Endothelial cell of umbilical vein (primary cell): ENCODE data around the gene MAN1A1. TPM values are rescaled to one million over a fixed set of nuclear protein-coding genes. Genes with fewer than 3 reads are reported as not detected.

ENCODE experiments used
- BruUV-seq: library from RNA; stranded (reverse); fragments of 400-500 nt; replicated peaks from 2 replicates; lab custom pipeline; 2021; lab: Mats Ljungman, UMichigan
- CTCF ChIA-PET: fragments of 300-600, 350-600 bp; sonication (Branson Sonifier 250); formaldehyde crosslinking; loops from one replicate; lab custom pipeline; 2021; ENCODE audit warnings: antibody characterized with exemption, inconsistent platforms; lab: Charles Lee
- POLR2A ChIA-PET: fragments of 300-600, 350-600 bp; sonication (Branson Sonifier 250); formaldehyde crosslinking; loops from one replicate; lab custom pipeline; 2021; ENCODE audit warnings: antibody characterized with exemption, inconsistent platforms; lab: Charles Lee
- DNase-seq: peaks from one replicate; pipeline ENCODE4 v3.0.0-alpha.2; 2011; ENCODE audit warnings: low read depth, low spot score
- FAIRE-seq: peaks from 2 replicates; lab custom pipeline; 2011; peaks lifted over from hg19 to GRCh38; lab: Jason Lieb, UNC
- H2AFZ ChIP-seq: 2 replicates; pipeline ENCODE4 v1.6.0; 2012; ENCODE audit warnings: low read depth, low read length, control low read depth, inconsistent platforms
- H3K27ac ChIP-seq: 2 replicates; pipeline ENCODE4 v1.5.1; 2011; ENCODE audit warnings: low read depth, mild to moderate bottlenecking, control low read depth, low read length, moderate library complexity; ENCODE audit not compliant: insufficient read depth
- H3K27me3 ChIP-seq, 2 experiments: 2 replicates each; pipeline versions ENCODE4 v1.6.0 to v1.6.1; 2011; ENCODE audit warnings: low read length in 2 of 2, mixed read lengths in 1 of 2; ENCODE audit not compliant: control insufficient read depth in 2 of 2, insufficient read depth in 2 of 2
- H3K36me3 ChIP-seq, 2 experiments: 2 replicates in 1 of 2; 3 replicates in 1 of 2; pipeline ENCODE4 v1.5.1; 2011; ENCODE audit warnings: low read length in 2 of 2, mild to moderate bottlenecking in 1 of 2, moderate library complexity in 1 of 2; ENCODE audit not compliant: control insufficient read depth in 2 of 2, insufficient read depth in 2 of 2; ENCODE audit errors: extremely low read depth in 1 of 2
- H3K4me1 ChIP-seq: 3 replicates; pipeline ENCODE4 v1.5.1; 2011; ENCODE audit warnings: mild to moderate bottlenecking, low read length; ENCODE audit not compliant: control insufficient read depth, insufficient read depth; ENCODE audit errors: extremely low read depth
- H3K4me2 ChIP-seq: 2 replicates; pipeline ENCODE4 v1.6.1; 2011; ENCODE audit warnings: low read length, control low read depth, mixed read lengths; ENCODE audit not compliant: insufficient read depth
- H3K4me3 ChIP-seq, 3 experiments: fragments of 200-600 bp in 1 of 3; sonication (generic), shearing (Covaris generic) in 1 of 3; replicated peaks in 1 of 3; 2 replicates each; pipeline ENCODE4 v1.5.1; 2011 to 2016; ENCODE audit warnings: control low read depth in 3 of 3, low read length in 3 of 3, mild to moderate bottlenecking in 2 of 3, inconsistent platforms in 1 of 3, low read depth in 1 of 3, moderate library complexity in 1 of 3; ENCODE audit not compliant: insufficient read depth in 1 of 3
- H3K79me2 ChIP-seq: 2 replicates; pipeline ENCODE4 v1.6.0; 2012; ENCODE audit warnings: low read length, inconsistent platforms; ENCODE audit not compliant: control insufficient read depth, insufficient read depth
- H3K9ac ChIP-seq: replicated peaks from 2 replicates; pipeline ENCODE3; 2011; ENCODE audit warnings: low read length, control low read depth; ENCODE audit not compliant: insufficient read depth; ENCODE audit errors: extremely low read depth
- H3K9me1 ChIP-seq: replicated peaks from 3 replicates; pipeline ENCODE4 v1.6.0; 2011; ENCODE audit warnings: mild to moderate bottlenecking, low read length; ENCODE audit not compliant: control insufficient read depth, insufficient read depth; ENCODE audit errors: extremely low read depth
- H3K9me3 ChIP-seq: replicated peaks from 2 replicates; pipeline ENCODE4 v1.5.1; 2012; ENCODE audit warnings: low read length, inconsistent platforms; ENCODE audit not compliant: control insufficient read depth, insufficient read depth
- H4K20me1 ChIP-seq: replicated peaks from 2 replicates; pipeline ENCODE3; 2011; ENCODE audit warnings: mild to moderate bottlenecking, low read length; ENCODE audit not compliant: control insufficient read depth, insufficient read depth; ENCODE audit errors: extremely low read depth
- EZH2 ChIP-seq: IDR thresholded peaks from 2 replicates; pipeline ENCODE4 v1.6.1; 2012; ENCODE audit warnings: borderline replicate concordance, low read depth, mild to moderate bottlenecking, moderate library complexity, low read length, inconsistent platforms; ENCODE audit not compliant: severe bottlenecking
- FOS ChIP-seq: IDR thresholded peaks from 2 replicates; pipeline ENCODE4 v1.6.1; 2011; ENCODE audit warnings: mild to moderate bottlenecking, low read length, moderate library complexity, borderline replicate concordance; ENCODE audit not compliant: insufficient read depth
- GATA2 ChIP-seq: IDR thresholded peaks from 2 replicates; pipeline ENCODE4 v1.7.0; 2011; ENCODE audit warnings: low read depth, mild to moderate bottlenecking, moderate library complexity, mixed read lengths, low read length; ENCODE audit not compliant: insufficient read length, insufficient read depth
- JUN ChIP-seq: IDR thresholded peaks from 2 replicates; pipeline ENCODE4 v1.6.1; 2011; ENCODE audit warnings: borderline replicate concordance, low read depth; ENCODE audit not compliant: insufficient read length, insufficient read depth
- MYC ChIP-seq: IDR thresholded peaks from one replicate; pipeline ENCODE4 v1.6.1; 2011; ENCODE audit warnings: mild to moderate bottlenecking, low read depth, low read length
- POLR2A ChIP-seq: IDR thresholded peaks from 2 replicates; pipeline ENCODE4 v1.6.1; 2012; ENCODE audit warnings: low read depth, mild to moderate bottlenecking, control low read depth, low read length
- POLR2AphosphoS5 ChIP-seq: IDR thresholded peaks from 2 replicates; pipeline ENCODE4 v1.6.1; 2012; ENCODE audit warnings: low read depth, mild to moderate bottlenecking, control low read depth, low read length, moderate library complexity; ENCODE audit not compliant: insufficient read depth
- dilution Hi-C: fragments of 300-500 bp; cut with MboI; formaldehyde crosslinking; loops from one replicate; pipeline ENCODE4 v1.15.0; 2019; ENCODE audit warnings: low sequenced_read_pairs; ENCODE audit not compliant: extremely low pct_ligation_motif_present
- intact Hi-C: fragments of 100-400 bp; cut with micrococcal nuclease; formaldehyde crosslinking; loops from one replicate; pipeline ENCODE4 v1.10.0; 2022
- polyA plus RNA-seq, 4 experiments: library from polyadenylated mRNA; depleted of rRNA in 3 of 4; stranded (reverse) in 3 of 4; unstranded in 1 of 4; fragments of >200 nt; gene quantifications; 2 replicates each; pipeline versions ENCODE4 v1.2.1 to v1.2.3, GENCODE V29; 2011 to 2012; ENCODE audit warnings: missing spikeins in 1 of 4
- total RNA-seq: library from RNA; stranded (reverse); gene quantifications from 2 replicates; pipeline ENCODE4 v1.2.3, GENCODE V29; 2021
- TF ChIP-seq, protein P1 (sequence below): IDR thresholded peaks from 2 replicates; pipeline ENCODE4 v1.6.1; 2011; ENCODE audit not compliant: insufficient read depth, insufficient read length
- TF ChIP-seq, protein P2 (sequence below), 2 donors: IDR thresholded peaks; 1 replicate in 1 of 2; 2 replicates in 1 of 2; pipeline ENCODE4 v1.5.1; 2011; ENCODE audit warnings: low read length in 2 of 2, mild to moderate bottlenecking in 2 of 2, moderate library complexity in 2 of 2, control low read depth in 1 of 2, inconsistent platforms in 1 of 2, low read depth in 1 of 2; ENCODE audit not compliant: insufficient read depth in 1 of 2; ENCODE audit errors: extremely low read depth in 1 of 2

MAN1A1 gene
- total and polyA plus RNA-seq, 2 donors (not counting 3 experiments of a cell fraction or from before 2014, with no cell fraction given) = 3.3 to 12.9 TPM

DNA sequence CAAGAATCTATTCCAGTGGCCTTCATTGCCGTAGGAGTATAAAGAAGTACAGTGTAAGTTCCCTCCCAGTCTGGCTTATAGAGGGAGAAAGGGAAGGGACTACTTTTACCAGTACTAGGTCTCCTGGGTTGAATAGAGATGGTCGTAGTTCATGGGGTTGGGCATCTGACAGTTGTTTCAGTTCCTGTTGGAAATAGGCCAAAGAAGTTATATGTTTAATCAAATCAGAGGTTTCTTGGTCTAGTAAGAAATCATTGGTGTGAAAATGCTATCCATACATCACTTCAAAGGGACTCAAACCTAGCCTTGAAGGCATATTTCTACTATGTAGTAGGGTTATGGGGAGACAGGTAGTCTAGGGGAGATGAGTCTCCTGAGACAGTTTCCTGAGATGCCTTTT, 45.6 kb upstream of the MAN1A1 start:
- Histone ChIP-seq H4K20me1 (no peaks in the 10 kb centered on the region), H3K9me1 (no peaks in the 10 kb centered on the region), H3K79me2 (no peaks in the 10 kb centered on the region), H3K9ac (no peak overlapping the region), H3K4me1 (no peaks in the 10 kb centered on the region), H3K4me2 (no peak overlapping the region), H2AFZ (no peak overlapping the region), H3K27ac (no peak overlapping the region), H3K36me3 (no peaks in the 10 kb centered on the region), H3K27me3 (no peaks in the 10 kb centered on the region), H3K4me3 (no peak overlapping the region), H3K9me3 (no peaks in the 10 kb centered on the region)
- CTCF ChIA-PET = no interaction called here
- TF ChIP-seq JUN = no peak
- TF ChIP-seq, protein P1, sequence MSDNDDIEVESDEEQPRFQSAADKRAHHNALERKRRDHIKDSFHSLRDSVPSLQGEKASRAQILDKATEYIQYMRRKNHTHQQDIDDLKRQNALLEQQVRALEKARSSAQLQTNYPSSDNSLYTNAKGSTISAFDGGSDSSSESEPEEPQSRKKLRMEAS = no peak
- no peak for TF ChIP-seq GATA2
- no peak for TF ChIP-seq FOS
- TF ChIP-seq POLR2AphosphoS5 = no peak
- TF ChIP-seq POLR2A = no peak
- TF ChIP-seq EZH2 = no peak
- no peak for TF ChIP-seq MYC
- TF ChIP-seq, protein P2, sequence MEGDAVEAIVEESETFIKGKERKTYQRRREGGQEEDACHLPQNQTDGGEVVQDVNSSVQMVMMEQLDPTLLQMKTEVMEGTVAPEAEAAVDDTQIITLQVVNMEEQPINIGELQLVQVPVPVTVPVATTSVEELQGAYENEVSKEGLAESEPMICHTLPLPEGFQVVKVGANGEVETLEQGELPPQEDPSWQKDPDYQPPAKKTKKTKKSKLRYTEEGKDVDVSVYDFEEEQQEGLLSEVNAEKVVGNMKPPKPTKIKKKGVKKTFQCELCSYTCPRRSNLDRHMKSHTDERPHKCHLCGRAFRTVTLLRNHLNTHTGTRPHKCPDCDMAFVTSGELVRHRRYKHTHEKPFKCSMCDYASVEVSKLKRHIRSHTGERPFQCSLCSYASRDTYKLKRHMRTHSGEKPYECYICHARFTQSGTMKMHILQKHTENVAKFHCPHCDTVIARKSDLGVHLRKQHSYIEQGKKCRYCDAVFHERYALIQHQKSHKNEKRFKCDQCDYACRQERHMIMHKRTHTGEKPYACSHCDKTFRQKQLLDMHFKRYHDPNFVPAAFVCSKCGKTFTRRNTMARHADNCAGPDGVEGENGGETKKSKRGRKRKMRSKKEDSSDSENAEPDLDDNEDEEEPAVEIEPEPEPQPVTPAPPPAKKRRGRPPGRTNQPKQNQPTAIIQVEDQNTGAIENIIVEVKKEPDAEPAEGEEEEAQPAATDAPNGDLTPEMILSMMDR (IDR thresholded peaks at IDR 0.05; ENCODE audit: extremely low read depth in 1 of 2, insufficient read depth in 1 of 2, low read depth in 1 of 2, low read length in 2 of 2) = no peak
- intact Hi-C loops (no loop called here), dilution Hi-C loops (no loop called here)
- no TSS peak for BruUV-seq
- DNase-seq = no peak
- no peak for FAIRE-seq
- POLR2A ChIA-PET = no interaction called here
